ENCODE data around the gene NCKAP5L.

DNA sequence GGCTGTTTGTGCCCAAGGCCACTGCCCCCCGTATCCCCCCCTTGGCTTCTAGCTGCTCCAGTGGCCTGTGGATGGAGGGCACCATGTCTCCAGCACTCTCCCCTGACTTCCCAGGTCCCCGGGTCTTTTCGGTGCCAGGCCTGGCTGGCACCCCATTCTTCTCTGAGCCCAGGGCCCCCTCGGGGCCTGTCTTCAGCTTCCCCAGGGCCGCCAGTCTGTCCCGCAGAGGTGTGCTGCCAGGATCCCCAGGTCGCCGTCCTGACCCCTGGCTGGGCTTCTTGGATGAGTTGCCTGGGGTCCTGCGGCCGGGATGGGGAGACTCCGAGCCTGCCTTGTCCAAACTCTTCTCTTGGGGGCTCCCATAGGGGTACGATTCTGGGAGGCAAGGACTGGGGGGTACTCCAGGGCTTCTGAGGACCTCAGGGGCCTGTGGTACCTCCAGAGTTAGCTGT lies 32.5 kb downstream of the NCKAP5L start:
- TF ChIP-seq POLR2A (IDR thresholded peaks at IDR 0.05; ENCODE audit: low read length): no peak
- no peak for TF ChIP-seq GATA1 (IDR thresholded peaks at IDR 0.05; ENCODE audit: low read depth, low read length)

Data from erythroblast (primary cell).